AG09309 (cell line): ENCODE data around the gene PSEN2.

Experiments
- DNase-seq: peaks from one replicate; pipeline ENCODE4 v3.0.0-alpha.2; 2010; ENCODE audit warnings: low read depth
- H3K4me3 ChIP-seq: 2 replicates; pipeline ENCODE4 v1.5.1; 2011; ENCODE audit warnings: mild to moderate bottlenecking, low read depth, low read length, moderate library complexity; ENCODE audit not compliant: control insufficient read depth
- TF ChIP-seq, protein P1 (sequence below): IDR thresholded peaks from 2 replicates; pipeline ENCODE4 v1.5.1; 2011; ENCODE audit warnings: mild to moderate bottlenecking, low read depth, low read length, inconsistent platforms; ENCODE audit not compliant: insufficient read depth, control insufficient read depth; ENCODE audit errors: missing control alignments

PSEN2 gene

DNA sequence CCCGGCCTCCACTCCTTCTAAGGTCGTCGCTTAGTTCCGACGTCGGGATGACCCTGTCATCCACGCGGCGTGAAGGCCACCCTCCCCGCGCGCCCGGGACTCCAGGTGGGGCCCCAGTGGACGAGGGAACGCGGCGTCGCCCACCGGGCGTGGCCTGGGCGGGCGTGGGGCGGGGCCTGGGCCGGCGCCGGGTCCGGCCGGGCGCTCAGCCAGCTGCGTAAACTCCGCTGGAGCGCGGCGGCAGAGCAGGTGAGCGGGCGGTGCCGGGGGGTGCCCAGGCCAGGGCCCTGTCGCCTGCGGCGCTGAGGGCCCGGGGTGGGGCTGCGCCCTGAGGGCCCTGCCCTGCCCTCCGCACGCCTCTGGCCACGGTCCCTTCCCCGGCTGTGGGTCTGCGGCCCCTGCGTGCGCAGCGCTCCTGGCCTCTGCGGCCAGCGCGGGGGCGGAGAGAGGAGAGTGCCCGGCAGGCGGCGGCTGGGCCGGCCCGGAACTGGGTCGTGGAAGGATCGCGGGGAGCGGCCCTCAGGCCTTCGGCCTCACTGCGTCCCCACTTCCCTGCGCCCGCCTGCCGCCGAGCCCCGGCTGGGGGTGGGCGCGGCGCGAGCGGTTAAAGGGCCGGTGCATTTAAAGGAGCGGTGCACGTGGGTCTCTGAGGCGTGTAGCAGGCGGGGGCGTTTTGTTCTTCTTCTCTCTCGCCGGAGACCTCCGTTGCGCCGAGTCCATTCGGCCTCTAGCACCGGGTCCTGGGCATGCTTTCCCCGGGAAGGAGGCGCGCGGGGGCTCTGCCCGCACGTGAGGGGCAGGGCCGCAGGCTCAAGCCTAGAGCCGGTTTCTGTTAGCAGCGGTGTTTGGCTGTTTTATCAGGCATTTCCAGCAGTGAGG is at the start of gene PSEN2:
TSS of gene PSEN2 (plus strand) at position 216 of the 879 bp plus-strand sequence. CDS start 11,292 bp downstream, outside the sequence.
- no peak for DNase-seq

DNA sequence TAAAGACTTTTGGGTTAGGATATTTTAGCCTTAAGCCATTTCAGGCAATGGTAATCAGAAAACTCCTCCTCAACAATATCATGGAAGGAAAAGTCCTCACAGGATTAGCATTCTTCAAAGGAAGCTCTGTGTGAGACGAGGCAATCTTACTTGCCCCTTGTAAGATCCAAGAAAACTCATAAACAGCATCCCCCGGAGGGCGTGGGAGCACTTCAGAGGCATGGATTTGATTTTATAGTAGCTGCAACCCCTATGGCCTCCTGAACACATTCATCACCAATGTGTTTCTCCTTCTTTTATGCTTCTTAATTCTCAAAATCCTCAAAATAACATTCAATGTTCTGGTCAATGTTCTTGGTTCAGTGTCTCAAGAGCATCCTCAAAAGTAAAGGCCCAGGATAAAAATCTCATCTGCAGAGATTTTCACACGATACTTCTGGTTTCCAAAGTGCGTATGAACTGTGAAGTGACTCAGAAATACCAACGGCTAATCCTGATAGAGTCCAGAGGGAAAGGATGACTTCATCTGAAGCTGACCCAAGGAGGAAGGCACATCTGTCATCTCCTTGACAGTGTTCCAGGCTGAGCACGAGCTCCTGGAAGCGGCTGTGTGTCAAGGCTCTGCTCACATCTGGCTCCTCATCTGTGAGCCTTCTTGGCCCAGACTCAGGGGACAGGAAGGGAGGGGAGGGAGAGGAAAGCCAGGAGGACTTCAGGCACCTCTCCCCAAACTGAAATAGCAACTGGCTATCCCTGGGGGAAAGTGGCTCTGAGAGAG is 49.3 kb upstream of the PSEN2 start:
- H3K4me3 ChIP-seq: no peak overlapping the region
- TF ChIP-seq, protein P1, sequence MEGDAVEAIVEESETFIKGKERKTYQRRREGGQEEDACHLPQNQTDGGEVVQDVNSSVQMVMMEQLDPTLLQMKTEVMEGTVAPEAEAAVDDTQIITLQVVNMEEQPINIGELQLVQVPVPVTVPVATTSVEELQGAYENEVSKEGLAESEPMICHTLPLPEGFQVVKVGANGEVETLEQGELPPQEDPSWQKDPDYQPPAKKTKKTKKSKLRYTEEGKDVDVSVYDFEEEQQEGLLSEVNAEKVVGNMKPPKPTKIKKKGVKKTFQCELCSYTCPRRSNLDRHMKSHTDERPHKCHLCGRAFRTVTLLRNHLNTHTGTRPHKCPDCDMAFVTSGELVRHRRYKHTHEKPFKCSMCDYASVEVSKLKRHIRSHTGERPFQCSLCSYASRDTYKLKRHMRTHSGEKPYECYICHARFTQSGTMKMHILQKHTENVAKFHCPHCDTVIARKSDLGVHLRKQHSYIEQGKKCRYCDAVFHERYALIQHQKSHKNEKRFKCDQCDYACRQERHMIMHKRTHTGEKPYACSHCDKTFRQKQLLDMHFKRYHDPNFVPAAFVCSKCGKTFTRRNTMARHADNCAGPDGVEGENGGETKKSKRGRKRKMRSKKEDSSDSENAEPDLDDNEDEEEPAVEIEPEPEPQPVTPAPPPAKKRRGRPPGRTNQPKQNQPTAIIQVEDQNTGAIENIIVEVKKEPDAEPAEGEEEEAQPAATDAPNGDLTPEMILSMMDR: no peak
- peak; percentile 91 for DNase-seq

More for the DNA sequence above, at the start of gene PSEN2:
- H3K4me3 ChIP-seq: peak within 1 kb of the TSS; percentile 60
- TF ChIP-seq, protein P1: peak; percentile 17

DNA sequence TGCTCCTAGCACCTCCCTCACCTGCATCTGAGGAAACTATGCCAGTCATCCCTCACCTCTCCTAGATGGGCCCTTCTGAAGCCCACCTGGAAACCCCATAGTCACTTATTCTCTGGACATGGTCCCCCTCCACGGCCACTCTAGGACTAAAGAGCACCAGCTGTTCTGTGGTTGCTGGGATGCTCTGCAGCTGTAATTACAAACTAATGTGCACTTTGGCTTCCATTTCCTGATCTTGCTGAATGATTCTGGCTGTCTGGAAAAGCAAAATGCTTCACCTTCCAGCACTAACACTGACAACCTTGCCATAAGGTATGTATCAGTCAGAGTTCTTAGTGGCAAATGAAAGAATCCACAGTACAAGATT is 48.7 kb upstream of the PSEN2 start:
- no peak overlapping the region for H3K4me3 ChIP-seq
- TF ChIP-seq, protein P1: no peak
- no peak for DNase-seq

DNA sequence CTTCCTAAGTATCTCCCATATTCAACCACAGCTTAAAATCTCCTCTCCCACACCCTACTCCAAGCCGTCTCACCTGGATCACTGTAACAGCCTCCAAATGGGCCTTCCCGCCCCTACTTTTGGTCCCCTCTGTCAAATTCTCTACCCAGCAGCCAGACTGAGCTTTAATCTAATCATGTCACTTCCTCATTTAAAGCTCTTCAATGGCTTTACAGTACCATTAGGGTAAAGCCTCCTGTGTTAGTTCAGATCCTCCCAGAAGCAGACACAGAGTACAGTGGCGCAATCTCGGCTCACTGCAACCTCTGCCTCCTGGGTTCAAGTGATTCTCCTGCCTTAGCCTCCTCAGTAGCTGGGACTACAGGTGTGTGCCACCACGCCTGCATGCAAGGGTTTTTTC is 46.8 kb upstream of the PSEN2 start:
- DNase-seq: no peak
- H3K4me3 ChIP-seq: no peak overlapping the region
- TF ChIP-seq, protein P1: no peak

DNA sequence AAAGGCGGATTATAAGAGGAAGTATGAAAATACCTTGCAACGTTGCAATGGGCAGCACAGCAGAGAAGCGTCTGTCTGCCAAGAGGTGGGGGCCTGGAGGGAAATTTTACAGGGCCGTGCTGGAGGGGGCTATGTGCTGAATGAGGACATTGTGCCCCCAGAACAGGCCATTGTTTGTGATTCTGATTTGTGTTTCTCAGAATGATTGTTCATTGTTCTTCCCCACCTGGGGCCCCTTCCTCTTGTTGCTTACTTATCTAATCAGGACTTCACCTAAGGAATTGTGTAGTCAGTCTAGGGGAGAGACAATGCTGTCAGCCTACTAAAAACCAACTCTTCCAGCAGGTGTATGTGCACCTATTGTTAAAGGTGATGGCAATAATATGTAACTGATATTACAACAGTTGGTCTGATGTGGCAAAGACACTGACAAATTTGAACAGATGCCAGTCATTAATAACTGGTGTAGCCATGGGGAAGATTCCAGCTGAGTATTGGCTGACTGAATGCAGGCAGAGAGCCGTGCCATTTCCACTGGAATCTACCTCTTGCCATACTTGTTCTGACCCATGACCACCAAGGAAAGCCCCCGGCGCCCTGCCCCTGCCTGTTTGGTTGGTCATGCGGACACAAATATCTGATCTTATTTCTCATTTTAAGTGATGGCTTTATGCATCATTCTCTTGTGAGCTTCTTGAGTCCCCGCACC is 45.2 kb upstream of the PSEN2 start:
- no peak overlapping the region for H3K4me3 ChIP-seq
- DNase-seq: no peak
- TF ChIP-seq, protein P1: no peak

DNA sequence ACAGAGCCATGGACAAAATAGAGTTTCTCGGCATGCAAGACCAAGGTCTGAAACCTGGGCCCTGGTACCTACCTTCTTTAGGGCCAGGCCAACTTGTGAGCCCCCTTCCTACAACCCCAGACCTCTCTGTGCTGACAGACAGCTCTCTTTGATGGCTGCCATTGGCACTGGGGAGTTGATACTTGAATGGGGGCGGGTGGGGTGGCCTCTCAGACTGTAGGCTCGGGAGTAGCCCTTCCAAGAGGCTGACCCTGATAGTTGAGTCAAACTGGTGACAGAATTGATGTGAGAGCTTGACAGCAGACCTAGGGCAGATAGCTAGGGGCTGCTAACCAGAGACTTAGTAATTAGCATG is 44.7 kb upstream of the PSEN2 start:
- DNase-seq: no peak
- H3K4me3 ChIP-seq: no peak overlapping the region

More for the DNA sequence above, 44.7 kb upstream of the PSEN2 start:
- TF ChIP-seq, protein P1: no peak
